Kidney epithelial cell (primary cell): ENCODE results near the gene DCDC2C. TPM values are rescaled to one million over a fixed set of nuclear protein-coding genes. Genes with fewer than 3 reads are reported as not detected.

ENCODE experiments used
- DNase-seq: peaks from one replicate; pipeline ENCODE4 v3.0.0-alpha.2; 2010; ENCODE audit warnings: low read depth
- H3K27me3 ChIP-seq: 2 replicates; pipeline ENCODE4 v1.6.0; 2011; ENCODE audit warnings: low read length; ENCODE audit not compliant: control insufficient read depth, insufficient read depth
- H3K36me3 ChIP-seq: 2 replicates; pipeline ENCODE4 v1.5.1; 2011; ENCODE audit warnings: low read length; ENCODE audit not compliant: control insufficient read depth, insufficient read depth
- H3K4me3 ChIP-seq: 2 replicates; pipeline ENCODE4 v1.5.1; 2011; ENCODE audit warnings: low read depth, mild to moderate bottlenecking, control low read depth, low read length
- total RNA-seq: library from RNA; depleted of rRNA; stranded (reverse); fragments of >200 nt; gene quantifications from 2 replicates; pipeline ENCODE4 v1.2.3, GENCODE V29; 2015
- TF ChIP-seq, protein P1 (sequence below): IDR thresholded peaks from 2 replicates; pipeline ENCODE4 v1.5.1; 2011; ENCODE audit warnings: mild to moderate bottlenecking, moderate library complexity, low read length, control low read depth, inconsistent platforms; ENCODE audit not compliant: insufficient read depth, poor library complexity, severe bottlenecking

DCDC2C gene
- total RNA-seq, 1 donor from 2014 or later = not detected

DNA sequence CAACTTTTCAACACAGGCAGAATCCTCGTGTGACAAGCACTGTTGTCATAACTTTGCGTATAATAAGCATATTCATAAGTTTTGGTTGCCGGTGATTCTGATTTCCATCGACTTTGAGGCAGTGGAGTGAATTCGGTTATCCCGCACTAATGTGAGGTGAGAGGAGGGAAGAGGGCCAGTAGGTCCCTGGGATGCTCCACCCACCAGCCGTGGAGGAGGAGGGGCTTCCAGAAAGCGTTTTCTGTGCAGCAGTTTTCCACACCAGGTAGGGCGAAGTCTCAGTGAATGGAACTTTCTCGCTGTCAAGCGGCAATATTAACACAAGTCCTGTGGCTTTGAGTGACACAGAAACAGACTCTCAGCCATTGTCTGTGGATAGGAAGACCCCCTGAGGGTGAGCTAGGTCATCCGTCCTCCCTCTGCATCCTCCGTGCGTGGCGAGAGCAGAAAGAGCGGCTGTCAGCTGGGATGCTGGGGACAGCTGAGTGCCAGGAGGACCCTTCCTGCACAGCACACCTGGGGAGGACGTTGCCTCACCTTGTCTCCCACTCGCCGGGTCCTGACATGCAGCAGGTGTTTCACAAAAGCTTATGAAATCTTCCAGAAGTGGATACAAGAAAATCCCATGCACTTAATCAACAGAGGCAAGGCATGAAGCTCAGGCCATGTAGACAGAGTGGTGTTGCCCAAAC is 67.5 kb downstream of the DCDC2C start:
- no peaks in the 10 kb centered on the region for H3K27me3 ChIP-seq
- H3K36me3 ChIP-seq = no peaks in the 10 kb centered on the region
- TF ChIP-seq, protein P1, sequence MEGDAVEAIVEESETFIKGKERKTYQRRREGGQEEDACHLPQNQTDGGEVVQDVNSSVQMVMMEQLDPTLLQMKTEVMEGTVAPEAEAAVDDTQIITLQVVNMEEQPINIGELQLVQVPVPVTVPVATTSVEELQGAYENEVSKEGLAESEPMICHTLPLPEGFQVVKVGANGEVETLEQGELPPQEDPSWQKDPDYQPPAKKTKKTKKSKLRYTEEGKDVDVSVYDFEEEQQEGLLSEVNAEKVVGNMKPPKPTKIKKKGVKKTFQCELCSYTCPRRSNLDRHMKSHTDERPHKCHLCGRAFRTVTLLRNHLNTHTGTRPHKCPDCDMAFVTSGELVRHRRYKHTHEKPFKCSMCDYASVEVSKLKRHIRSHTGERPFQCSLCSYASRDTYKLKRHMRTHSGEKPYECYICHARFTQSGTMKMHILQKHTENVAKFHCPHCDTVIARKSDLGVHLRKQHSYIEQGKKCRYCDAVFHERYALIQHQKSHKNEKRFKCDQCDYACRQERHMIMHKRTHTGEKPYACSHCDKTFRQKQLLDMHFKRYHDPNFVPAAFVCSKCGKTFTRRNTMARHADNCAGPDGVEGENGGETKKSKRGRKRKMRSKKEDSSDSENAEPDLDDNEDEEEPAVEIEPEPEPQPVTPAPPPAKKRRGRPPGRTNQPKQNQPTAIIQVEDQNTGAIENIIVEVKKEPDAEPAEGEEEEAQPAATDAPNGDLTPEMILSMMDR = no peak
- H3K4me3 ChIP-seq = no peak overlapping the region
- no peak for DNase-seq

- no peak for DNase-seq
- no peaks in the 10 kb centered on the region for H3K36me3 ChIP-seq
- no peaks in the 10 kb centered on the region for H3K27me3 ChIP-seq
- H3K4me3 ChIP-seq = no peak overlapping the region
- TF ChIP-seq, protein P1 = no peak
These were observed 68.2 kb downstream of the DCDC2C start for GRCh38 chr2:3771576-3771975.

DNA sequence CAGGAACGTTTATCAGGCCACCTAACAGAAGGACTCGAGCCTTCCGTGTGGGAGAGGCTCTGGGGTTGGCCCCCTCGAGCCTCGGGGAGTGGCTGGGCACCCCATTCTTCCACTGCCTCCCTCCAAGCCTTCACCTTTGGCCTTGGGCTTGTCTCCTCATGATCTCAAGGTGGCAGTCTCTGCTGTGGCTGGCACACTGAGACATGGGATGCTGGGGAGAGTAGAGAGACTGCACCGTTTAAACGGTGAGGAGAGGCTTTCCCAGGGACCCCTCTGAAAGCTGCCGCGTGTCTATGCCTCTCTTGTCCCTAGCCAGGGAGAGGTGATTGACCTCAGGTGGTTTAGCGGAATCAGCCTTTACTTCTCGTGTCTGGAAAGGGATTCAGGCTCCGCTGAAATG is 71.0 kb downstream of the DCDC2C start:
- TF ChIP-seq, protein P1 = no peak

GRCh38 chr2:3776311-3776710 is 72.9 kb downstream of the DCDC2C start:
- no peak overlapping the region for H3K4me3 ChIP-seq
- no peak for DNase-seq
- peaks cover 4% of the 10 kb centered on the region for H3K27me3 ChIP-seq
- TF ChIP-seq, protein P1 = no peak
- no peaks in the 10 kb centered on the region for H3K36me3 ChIP-seq

More for the DNA sequence above, 71.0 kb downstream of the DCDC2C start:
- DNase-seq = no peak
- peaks cover 4% of the 10 kb centered on the region for H3K27me3 ChIP-seq
- no peaks in the 10 kb centered on the region for H3K36me3 ChIP-seq
- no peak overlapping the region for H3K4me3 ChIP-seq

DNA sequence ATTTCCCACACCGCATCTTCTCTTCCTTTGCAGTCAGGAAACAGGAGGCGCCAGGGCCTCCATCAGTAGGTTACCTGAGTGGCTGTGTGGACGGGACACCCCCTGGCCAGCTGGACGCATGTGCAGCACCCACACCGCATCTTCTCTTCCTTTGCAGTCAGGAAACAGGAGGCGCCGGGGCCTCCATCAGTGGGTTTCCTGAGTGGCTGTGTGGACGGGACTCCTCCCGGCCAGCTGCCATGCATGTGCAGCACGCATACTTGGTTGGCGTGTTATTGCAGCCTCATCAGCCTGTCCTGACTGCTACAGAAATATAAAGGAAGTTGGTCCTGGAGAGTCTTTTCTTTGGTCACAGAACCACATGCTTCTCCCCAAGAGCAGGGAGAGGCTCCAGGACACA is 74.6 kb downstream of the DCDC2C start:
- Histone ChIP-seq H3K4me3 (no peak overlapping the region), H3K27me3 (peaks cover 4% of the 10 kb centered on the region), H3K36me3 (no peaks in the 10 kb centered on the region)
- TF ChIP-seq, protein P1 = no peak
- no peak for DNase-seq

- no peak for DNase-seq
- H3K4me3 ChIP-seq = no peak overlapping the region
- TF ChIP-seq, protein P1 = no peak
- H3K36me3 ChIP-seq = no peaks in the 10 kb centered on the region
- H3K27me3 ChIP-seq = peaks cover 4% of the 10 kb centered on the region
These were observed 75.6 kb downstream of the DCDC2C start for GRCh38 chr2:3778851-3779495.
